ENCODE results near the gene TRIM21. TPM values are rescaled to one million over a fixed set of nuclear protein-coding genes. Genes with fewer than 3 reads are reported as not detected.

The TRIM21 gene
- polyA plus RNA-seq, 1 of the 3 experiments (the other 2 are of a cell fraction), result 11.0 TPM

DNA sequence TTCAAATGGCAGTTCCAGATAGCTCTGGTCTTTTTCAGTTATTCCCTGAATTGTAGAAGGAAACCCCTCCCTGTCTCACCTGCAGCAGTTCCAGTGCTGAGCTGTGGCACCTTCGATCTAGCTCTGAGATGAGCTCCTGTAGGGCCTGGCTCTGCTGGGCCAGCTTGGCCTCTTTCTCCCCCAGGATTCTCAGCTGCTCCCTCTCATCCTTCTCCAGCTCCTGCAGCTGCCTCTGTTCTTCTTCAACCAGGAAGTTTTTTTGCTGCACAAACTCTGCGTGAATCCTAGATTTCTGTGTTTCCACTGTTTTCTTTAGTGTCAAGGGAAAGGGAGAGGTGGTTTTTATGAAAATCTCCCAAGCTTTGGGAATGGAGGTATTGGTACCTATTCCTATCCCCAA lies 5.3 kb downstream of the TRIM21 start:
- Histone ChIP-seq H3K9me2 (no peaks in the 10 kb centered on the region), H3K4me2 (no peak overlapping the region), H3K27me3 (ENCODE audit: insufficient read depth) (no peaks in the 10 kb centered on the region), H3K9me3 (no peaks in the 10 kb centered on the region), H3K79me2 (ENCODE audit: insufficient read depth) (no peaks in the 10 kb centered on the region), H4K20me1 (ENCODE audit: insufficient read depth) (no peaks in the 10 kb centered on the region), H3K27ac (ENCODE audit: low read depth in 2 of 2, low read length in 1 of 2) (no peak overlapping the region), H3K4me3 (ENCODE audit: low read depth in 2 of 2, low read length in 1 of 2) (no peak overlapping the region), H3K4me1 (ENCODE audit: control insufficient read depth in 1 of 2, insufficient read depth in 2 of 2, low read depth in 1 of 2, low read length in 1 of 2) (peaks cover 0 to 2% of the 10 kb centered on the region in 2 experiments; a peak in 1 of 4 replicates), H2AFZ (ENCODE audit: low read depth) (no peak overlapping the region), H3F3A (replicated peaks; ENCODE audit: insufficient read depth) (no peaks in the 10 kb centered on the region), H3K36me3 (replicated peaks in 1 of 2; ENCODE audit: control insufficient read depth in 1 of 2, insufficient read depth in 2 of 2, low read length in 1 of 2) (peaks cover 2 to 21% of the 10 kb centered on the region in 2 experiments), H3K9ac (no peak overlapping the region)
- WGBS (ENCODE audit: low lambda C conversion rate), result 86% methylated on average over 2 of the region's 2 CpGs
- no peak for DNase-seq
- ChIA-PET CTCF (no interaction called here), POLR2A (no interaction called here)
- TF ChIP-seq, protein P1, sequence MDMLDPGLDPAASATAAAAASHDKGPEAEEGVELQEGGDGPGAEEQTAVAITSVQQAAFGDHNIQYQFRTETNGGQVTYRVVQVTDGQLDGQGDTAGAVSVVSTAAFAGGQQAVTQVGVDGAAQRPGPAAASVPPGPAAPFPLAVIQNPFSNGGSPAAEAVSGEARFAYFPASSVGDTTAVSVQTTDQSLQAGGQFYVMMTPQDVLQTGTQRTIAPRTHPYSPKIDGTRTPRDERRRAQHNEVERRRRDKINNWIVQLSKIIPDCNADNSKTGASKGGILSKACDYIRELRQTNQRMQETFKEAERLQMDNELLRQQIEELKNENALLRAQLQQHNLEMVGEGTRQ (IDR thresholded peaks at IDR 0.05; ENCODE audit: borderline replicate concordance, low read depth, low read length), result no peak
- no peak for TF ChIP-seq RCOR1 (IDR thresholded peaks at IDR 0.05; ENCODE audit: low read length)
- no peak for TF ChIP-seq YY1 (IDR thresholded peaks at IDR 0.05; ENCODE audit: low read depth)
- TF ChIP-seq JUND (IDR thresholded peaks at IDR 0.05), result no peak
- TF ChIP-seq FOSL2 (IDR thresholded peaks at IDR 0.05; ENCODE audit: borderline replicate concordance, low read depth), result no peak
- TF ChIP-seq GABPA (IDR thresholded peaks at IDR 0.05; ENCODE audit: low read depth), result no peak
- TF ChIP-seq RAD21 (IDR thresholded peaks at IDR 0.05; ENCODE audit: low read length), result no peak
- no peak for TF ChIP-seq EZH2phosphoT487 (IDR thresholded peaks at IDR 0.05; ENCODE audit: borderline replicate concordance, low read depth)
- no peak for TF ChIP-seq FOXM1 (IDR thresholded peaks at IDR 0.05; ENCODE audit: low read depth)
- TF ChIP-seq, protein P2, sequence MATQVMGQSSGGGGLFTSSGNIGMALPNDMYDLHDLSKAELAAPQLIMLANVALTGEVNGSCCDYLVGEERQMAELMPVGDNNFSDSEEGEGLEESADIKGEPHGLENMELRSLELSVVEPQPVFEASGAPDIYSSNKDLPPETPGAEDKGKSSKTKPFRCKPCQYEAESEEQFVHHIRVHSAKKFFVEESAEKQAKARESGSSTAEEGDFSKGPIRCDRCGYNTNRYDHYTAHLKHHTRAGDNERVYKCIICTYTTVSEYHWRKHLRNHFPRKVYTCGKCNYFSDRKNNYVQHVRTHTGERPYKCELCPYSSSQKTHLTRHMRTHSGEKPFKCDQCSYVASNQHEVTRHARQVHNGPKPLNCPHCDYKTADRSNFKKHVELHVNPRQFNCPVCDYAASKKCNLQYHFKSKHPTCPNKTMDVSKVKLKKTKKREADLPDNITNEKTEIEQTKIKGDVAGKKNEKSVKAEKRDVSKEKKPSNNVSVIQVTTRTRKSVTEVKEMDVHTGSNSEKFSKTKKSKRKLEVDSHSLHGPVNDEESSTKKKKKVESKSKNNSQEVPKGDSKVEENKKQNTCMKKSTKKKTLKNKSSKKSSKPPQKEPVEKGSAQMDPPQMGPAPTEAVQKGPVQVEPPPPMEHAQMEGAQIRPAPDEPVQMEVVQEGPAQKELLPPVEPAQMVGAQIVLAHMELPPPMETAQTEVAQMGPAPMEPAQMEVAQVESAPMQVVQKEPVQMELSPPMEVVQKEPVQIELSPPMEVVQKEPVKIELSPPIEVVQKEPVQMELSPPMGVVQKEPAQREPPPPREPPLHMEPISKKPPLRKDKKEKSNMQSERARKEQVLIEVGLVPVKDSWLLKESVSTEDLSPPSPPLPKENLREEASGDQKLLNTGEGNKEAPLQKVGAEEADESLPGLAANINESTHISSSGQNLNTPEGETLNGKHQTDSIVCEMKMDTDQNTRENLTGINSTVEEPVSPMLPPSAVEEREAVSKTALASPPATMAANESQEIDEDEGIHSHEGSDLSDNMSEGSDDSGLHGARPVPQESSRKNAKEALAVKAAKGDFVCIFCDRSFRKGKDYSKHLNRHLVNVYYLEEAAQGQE (IDR thresholded peaks at IDR 0.05; ENCODE audit: low read depth, low read length), result no peak
- TF ChIP-seq, protein P3, sequence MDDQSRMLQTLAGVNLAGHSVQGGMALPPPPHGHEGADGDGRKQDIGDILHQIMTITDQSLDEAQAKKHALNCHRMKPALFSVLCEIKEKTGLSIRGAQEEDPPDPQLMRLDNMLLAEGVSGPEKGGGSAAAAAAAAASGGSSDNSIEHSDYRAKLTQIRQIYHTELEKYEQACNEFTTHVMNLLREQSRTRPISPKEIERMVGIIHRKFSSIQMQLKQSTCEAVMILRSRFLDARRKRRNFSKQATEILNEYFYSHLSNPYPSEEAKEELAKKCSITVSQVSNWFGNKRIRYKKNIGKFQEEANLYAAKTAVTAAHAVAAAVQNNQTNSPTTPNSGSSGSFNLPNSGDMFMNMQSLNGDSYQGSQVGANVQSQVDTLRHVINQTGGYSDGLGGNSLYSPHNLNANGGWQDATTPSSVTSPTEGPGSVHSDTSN (IDR thresholded peaks at IDR 0.05), result no peak
- TF ChIP-seq FOXJ3 (CRISPR knock-in tag; IDR thresholded peaks at IDR 0.05), result no peak
- TF ChIP-seq NFIC (IDR thresholded peaks at IDR 0.05; ENCODE audit: borderline replicate concordance), result no peak
- TF ChIP-seq SIN3A (IDR thresholded peaks at IDR 0.05; ENCODE audit: borderline replicate concordance, low read depth, low read length), result no peak
- no peak for TF ChIP-seq TAF1 (IDR thresholded peaks at IDR 0.05; ENCODE audit: borderline replicate concordance, low read depth, low read length)
- TF ChIP-seq RFX5 (IDR thresholded peaks at IDR 0.05; ENCODE audit: low read length), result no peak
- TF ChIP-seq, protein P4, sequence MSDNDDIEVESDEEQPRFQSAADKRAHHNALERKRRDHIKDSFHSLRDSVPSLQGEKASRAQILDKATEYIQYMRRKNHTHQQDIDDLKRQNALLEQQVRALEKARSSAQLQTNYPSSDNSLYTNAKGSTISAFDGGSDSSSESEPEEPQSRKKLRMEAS (IDR thresholded peaks at IDR 0.05; ENCODE audit: low read depth), result no peak

Measured in SK-N-SH (cell line).